Heart left ventricle (tissue), 16 donors: ENCODE results near the gene SIRT5. TPM values are rescaled to one million over a fixed set of nuclear protein-coding genes. Genes with fewer than 3 reads are reported as not detected.

Experiments
- ATAC-seq, 4 donors: fragments of 200-7000 bp; cut with Tn5 transposase; one replicate each; pipeline ENCODE4 v1.9.1; 2020 to 2022; ENCODE audit warnings: moderate library complexity in 4 of 4, mild to moderate bottlenecking in 3 of 4, moderate number of reproducible peaks in 1 of 4
- DNase-seq, 5 donors: peaks; one replicate each; pipeline ENCODE4 v3.0.0-alpha.2; 2020
- H3K27ac ChIP-seq, 12 donors: fragments of 200-600 bp; sonication (generic) in 4 of 12; one replicate each; pipeline versions ENCODE4 v1.5.0 to v1.8.0; 2016 to 2022; ENCODE audit warnings: mild to moderate bottlenecking in 2 of 12
- H3K27me3 ChIP-seq, 9 donors: fragments of 200-600 bp; sonication (generic) in 2 of 9; one replicate each; pipeline versions ENCODE4 v1.5.1 to v1.8.0; 2016 to 2022; ENCODE audit warnings: mild to moderate bottlenecking in 3 of 9
- H3K36me3 ChIP-seq, 9 donors: fragments of 200-600 bp; sonication (generic) in 2 of 9; one replicate each; pipeline versions ENCODE4 v1.5.0 to v1.8.0; 2018 to 2022; ENCODE audit warnings: mild to moderate bottlenecking in 2 of 9
- H3K4me1 ChIP-seq, 12 donors: fragments of 200-600 bp; sonication (generic) in 4 of 12; one replicate each; pipeline versions ENCODE4 v1.5.0 to v1.8.0; 2016 to 2022; ENCODE audit warnings: mild to moderate bottlenecking in 3 of 12
- H3K4me3 ChIP-seq, 12 donors: fragments of 200-600 bp; sonication (generic) in 4 of 12; one replicate each; pipeline versions ENCODE4 v1.5.0 to v1.8.0; 2017 to 2022; ENCODE audit warnings: mild to moderate bottlenecking in 9 of 12, moderate library complexity in 4 of 12
- H3K9me3 ChIP-seq, 12 donors: fragments of 200-600 bp; sonication (generic) in 4 of 12; one replicate each; pipeline versions ENCODE4 v1.5.0 to v1.8.0; 2016 to 2022; ENCODE audit warnings: mild to moderate bottlenecking in 1 of 12
- POLR2A ChIP-seq, 2 donors: fragments of 450-650 bp; IDR thresholded peaks; one replicate each; pipeline ENCODE4 v1.6.1; 2017; ENCODE audit warnings: antibody characterized with exemption in 2 of 2, mild to moderate bottlenecking in 2 of 2, moderate library complexity in 2 of 2
- WGBS, 4 donors: extraction: QIAGEN DNeasy Blood & Tissue Kit in 2 of 4; methylation state at CpG; one replicate each; pipeline versions ENCODE4 v1.1.5 to v1.1.7; 2013 to 2018; 5-methylcytosine and 5-hydroxymethylcytosine counted together
- intact Hi-C, 10 donors: fragments of 100-400 bp; cut with DNase I; formaldehyde crosslinking; loops; one replicate each; pipeline versions ENCODE4 v1.11.1 to v1.14.2; 2022
- polyA plus RNA-seq, 2 donors: library from polyadenylated mRNA; stranded (reverse); fragments of 200-250 nt; gene quantifications; one replicate each; pipeline ENCODE4 v1.2.3, GENCODE V29; 2013
- total RNA-seq, 9 donors: library from RNA; depleted of rRNA in 2 of 9; stranded (reverse); fragments of >200 nt in 2 of 9; fragmentation: NEBNext Ultra II Directional in 3 of 9; extraction: Animal tissue kit (Norgen Biotek cat#: 25700) in 3 of 9; gene quantifications; one replicate each; pipeline versions ENCODE4 v1.1.0 to v1.2.4, GENCODE V29; 2016 to 2023
- TF ChIP-seq, protein P1 (sequence below), 12 donors: fragments of 200-600 bp; sonication (generic) in 4 of 12; IDR thresholded peaks; one replicate each; pipeline versions ENCODE4 v1.5.0 to v1.8.0; 2018 to 2022; ENCODE audit warnings: antibody characterized with exemption in 12 of 12, mild to moderate bottlenecking in 5 of 12
- donor health status: ischemic (EF 13 %, LVEDD 7.1; RV severe dilation, severe dysfunction).
- donor health status: healthy with polysubstance abuse.
- donor health status: DM: no; HTN: yes; CAD: no.
- donor health status: DM: no; HTN: no; CAD: no.
- donor health status: ischemic (EF 25% LVEDD 6.9; RV normal size, moderate dysfunction).
- donor health status: ischemic (EF 25% LVEDD 5.7; RV mildly dilated, moderate dysfunction).
- donor health status: healthy.
- donor health status: DM: yes; HTN: yes; CAD: no.
- donor health status: ischemic (EF 35%, LVEDD 5.7; RV mildly dilated, moderate dysfunction).
- donor health status: nonischemic (EF 11% LVEDD 7.7; RV severe dilation, severe dysfunction).
- donor health status: DM: yes; HTN: yes; CAD: no.
- donor health status: PGD.
- donor health status: ischemic (EF 29% LVEDD 5.4; RV normal size, mild dysfunction).
- donor health status: nonischemic (EF 23%, LVEDD 6.1; RV moderate dilation, normal function).

The SIRT5 gene
- total and polyA plus RNA-seq, 11 donors = 13.1 to 60.0 (median 37.1) TPM

DNA sequence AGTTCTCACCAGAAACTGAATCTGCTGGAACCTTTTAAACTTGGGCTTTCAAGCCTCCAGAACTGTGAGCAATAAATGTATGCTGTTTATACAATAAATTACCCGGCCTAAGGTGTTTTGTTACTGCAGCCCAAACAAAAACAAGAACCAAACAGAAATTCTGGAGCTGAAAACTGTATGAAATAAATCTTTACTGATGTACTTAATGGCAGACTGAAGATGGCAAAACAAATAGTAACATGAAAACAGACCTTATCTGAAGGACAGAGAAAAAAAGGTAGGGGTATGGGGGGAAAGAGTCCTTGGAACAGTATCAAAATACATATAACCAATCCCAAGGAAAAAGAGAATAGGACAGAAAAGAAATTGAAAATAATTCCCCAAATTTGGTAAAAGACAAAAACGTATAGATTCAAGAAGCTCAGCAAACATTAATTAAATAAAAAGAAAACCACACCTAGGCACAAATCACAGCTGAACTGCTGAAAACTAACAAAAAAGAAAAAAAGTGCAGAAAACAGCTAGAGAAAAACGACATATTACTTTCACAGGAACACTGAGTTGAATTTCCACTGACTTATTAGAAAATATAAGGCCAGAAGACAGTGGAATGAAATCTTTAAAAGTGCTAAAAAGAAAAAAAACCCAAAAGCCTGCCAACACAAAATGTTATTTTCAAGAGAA is 88.4 kb downstream of the SIRT5 start:
- no peaks in the 10 kb centered on the region for H3K27me3 ChIP-seq
- ATAC-seq (no peak), DNase-seq (no peak)
- no peak overlapping the region for H3K27ac ChIP-seq
- H3K9me3 ChIP-seq = no peaks in the 10 kb centered on the region
- 83 to 88% (median 87%) methylated on average over 3 of the region's 3 CpGs for WGBS, 4 donors
- no peaks in the 10 kb centered on the region for H3K36me3 ChIP-seq
- TF ChIP-seq, protein P1, sequence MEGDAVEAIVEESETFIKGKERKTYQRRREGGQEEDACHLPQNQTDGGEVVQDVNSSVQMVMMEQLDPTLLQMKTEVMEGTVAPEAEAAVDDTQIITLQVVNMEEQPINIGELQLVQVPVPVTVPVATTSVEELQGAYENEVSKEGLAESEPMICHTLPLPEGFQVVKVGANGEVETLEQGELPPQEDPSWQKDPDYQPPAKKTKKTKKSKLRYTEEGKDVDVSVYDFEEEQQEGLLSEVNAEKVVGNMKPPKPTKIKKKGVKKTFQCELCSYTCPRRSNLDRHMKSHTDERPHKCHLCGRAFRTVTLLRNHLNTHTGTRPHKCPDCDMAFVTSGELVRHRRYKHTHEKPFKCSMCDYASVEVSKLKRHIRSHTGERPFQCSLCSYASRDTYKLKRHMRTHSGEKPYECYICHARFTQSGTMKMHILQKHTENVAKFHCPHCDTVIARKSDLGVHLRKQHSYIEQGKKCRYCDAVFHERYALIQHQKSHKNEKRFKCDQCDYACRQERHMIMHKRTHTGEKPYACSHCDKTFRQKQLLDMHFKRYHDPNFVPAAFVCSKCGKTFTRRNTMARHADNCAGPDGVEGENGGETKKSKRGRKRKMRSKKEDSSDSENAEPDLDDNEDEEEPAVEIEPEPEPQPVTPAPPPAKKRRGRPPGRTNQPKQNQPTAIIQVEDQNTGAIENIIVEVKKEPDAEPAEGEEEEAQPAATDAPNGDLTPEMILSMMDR (IDR thresholded peaks at IDR 0.05) = no peak
- TF ChIP-seq POLR2A (IDR thresholded peaks at IDR 0.05) = no peak
- no peak overlapping the region for H3K4me3 ChIP-seq
- intact Hi-C loops = no loop called here
- peaks cover 0 to 71% (median 26%) of the 10 kb centered on the region in 12 donors for H3K4me1 ChIP-seq

- ATAC-seq (no peak), DNase-seq (no peak)
- Histone ChIP-seq H3K4me3 (no peak overlapping the region), H3K4me1 (peaks cover 0 to 79% (median 26%) of the 10 kb centered on the region in 12 donors), H3K36me3 (no peaks in the 10 kb centered on the region), H3K27me3 (no peaks in the 10 kb centered on the region), H3K27ac (no peak overlapping the region), H3K9me3 (peaks cover 0 to 4% (median 0%) of the 10 kb centered on the region in 12 donors)
- intact Hi-C loops = no loop called here
- 89 to 92% (median 90%) methylated on average over 4 of the region's 4 CpGs for WGBS, 4 donors
- no peak for TF ChIP-seq POLR2A (IDR thresholded peaks at IDR 0.05)
- TF ChIP-seq, protein P1 (IDR thresholded peaks at IDR 0.05) = no peak
Observed at GRCh38 chr6:13663986-13664385, 89.6 kb downstream of the SIRT5 start.

Other genes with a start within 250 kb of the SIRT5 start
- gene TBC1D7, start 246.1 kb upstream of the SIRT5 start, total RNA-seq = 10 to 100 TPM; 17.0 to 31.9 (median 22.9) TPM
- gene TBC1D7, start 246.1 kb upstream of the SIRT5 start, polyA plus RNA-seq = 10 to 100 TPM; 20.5 to 27.1 TPM
- 10 to 100 TPM; 25.0 to 65.8 (median 41.9) TPM for gene GFOD1, start 87.0 kb upstream of the SIRT5 start, total RNA-seq
- 10 to 100 TPM; 16.2 to 41.5 TPM for gene GFOD1, start 87.0 kb upstream of the SIRT5 start, polyA plus RNA-seq
- 100 to 1,000 TPM in 1 of 9 donors, 10 to 100 TPM in 8; 38.6 to 118 (median 47.8) TPM for gene NOL7, start 40.7 kb downstream of the SIRT5 start, total RNA-seq
- gene NOL7, start 40.7 kb downstream of the SIRT5 start, polyA plus RNA-seq = 100 to 1,000 TPM in 1 of 2 donors, 10 to 100 TPM in 1; 59.7 to 124 TPM
- 10 to 100 TPM; 25.8 to 43.7 (median 35.0) TPM for gene RANBP9, start 137.2 kb downstream of the SIRT5 start, total RNA-seq
- gene RANBP9, start 137.2 kb downstream of the SIRT5 start, polyA plus RNA-seq = 10 to 100 TPM in 1 of 2 donors, 1 to 10 TPM in 1; 9.3 to 25.8 TPM
- gene MCUR1, start 240.0 kb downstream of the SIRT5 start, total RNA-seq = 10 to 100 TPM; 16.3 to 32.1 (median 28.0) TPM
- 10 to 100 TPM; 12.6 to 62.0 TPM for gene MCUR1, start 240.0 kb downstream of the SIRT5 start, polyA plus RNA-seq